ENCODE results near the gene DAZL.

Gene DAZL

DNA sequence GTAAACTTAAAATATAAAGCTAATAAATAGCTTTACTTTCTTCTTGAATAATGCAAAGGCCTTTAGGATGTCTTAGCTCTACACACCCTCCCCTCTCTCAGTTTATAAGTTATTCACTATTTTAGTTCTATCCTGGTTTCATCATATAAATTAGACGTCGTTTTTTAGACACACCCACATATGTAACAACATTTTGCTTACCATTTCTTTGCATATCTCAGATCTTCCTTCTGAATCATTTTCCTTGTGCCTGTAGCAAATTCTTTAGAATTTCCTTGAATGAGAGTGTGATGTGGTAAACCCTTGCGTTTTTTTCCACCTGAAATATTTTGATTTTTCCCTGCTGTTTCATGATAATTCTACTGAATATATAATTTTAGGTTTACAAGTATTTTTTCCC, 2.5 kb upstream of the DAZL start:
- no peaks in the 10 kb centered on the region for H3K4me1 Mint-ChIP-seq (ENCODE audit: low read depth)
- no peak overlapping the region for H3K27ac Mint-ChIP-seq
- intact Hi-C loops (cut with micrococcal nuclease): loop anchor here (10.0 kb wide), 1 partner anchor 277 kb away; the partner anchor contains the start of gene PLCL2
- peaks cover 9% of the 10 kb centered on the region for H3K9me3 Mint-ChIP-seq
- no peak overlapping the region for H3K4me3 Mint-ChIP-seq
- no peaks in the 10 kb centered on the region for H3K27me3 Mint-ChIP-seq
- H3K36me3 Mint-ChIP-seq (ENCODE audit: low read depth): no peaks in the 10 kb centered on the region

DNA sequence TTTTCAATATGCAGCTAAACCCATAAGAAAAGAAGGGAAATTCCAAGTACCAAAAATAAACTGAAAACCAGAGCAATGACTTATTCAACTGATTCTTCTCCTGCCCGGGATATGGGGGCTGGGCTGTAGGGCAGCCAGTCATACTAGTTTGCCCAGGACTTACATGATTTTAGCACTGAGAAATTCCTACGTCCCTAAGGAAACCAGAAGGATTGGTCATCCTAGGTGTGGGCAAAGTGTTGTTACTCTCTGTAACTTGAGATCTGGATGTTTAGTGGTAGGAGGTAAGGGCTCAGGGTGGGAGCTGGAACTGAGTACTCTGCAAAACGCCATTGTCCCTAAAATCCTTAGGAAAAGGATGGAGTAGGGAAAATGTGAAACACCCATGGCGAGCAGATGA, 1.2 kb upstream of the DAZL start:
- Mint-ChIP-seq H3K4me3 (no peak overlapping the region), H3K9me3 (peaks cover 9% of the 10 kb centered on the region), H3K27me3 (peaks cover 1% of the 10 kb centered on the region), H3K27ac (no peak overlapping the region), H3K36me3 (ENCODE audit: low read depth) (no peaks in the 10 kb centered on the region), H3K4me1 (ENCODE audit: low read depth) (no peaks in the 10 kb centered on the region)
- intact Hi-C loops (cut with micrococcal nuclease): loop anchor here (10.0 kb wide), 1 partner anchor 278 kb away; the partner anchor contains the start of gene PLCL2

DNA sequence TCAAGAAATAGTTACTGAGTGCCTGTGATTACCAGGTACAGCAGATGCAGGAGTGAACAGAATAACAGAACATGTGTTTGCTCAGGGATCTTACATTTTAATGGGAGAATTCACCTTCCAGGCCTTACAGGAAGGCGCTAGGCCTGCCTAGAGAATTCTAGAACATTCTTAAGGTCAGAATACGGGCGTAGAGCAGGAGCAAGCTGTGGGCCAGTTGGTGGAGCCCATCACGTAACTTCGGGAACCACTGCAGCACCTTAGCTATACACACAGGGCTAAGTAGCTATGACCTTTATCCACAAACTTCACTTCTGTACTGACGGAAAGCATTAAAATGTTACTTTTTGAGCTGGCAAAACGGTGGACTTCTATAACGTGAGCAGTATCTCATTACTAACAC, 743 bp upstream of the DAZL start:
- Mint-ChIP-seq H3K27me3 (peaks cover 3% of the 10 kb centered on the region), H3K4me1 (ENCODE audit: low read depth) (no peaks in the 10 kb centered on the region), H3K27ac (no peak overlapping the region), H3K4me3 (no peak overlapping the region), H3K36me3 (ENCODE audit: low read depth) (no peaks in the 10 kb centered on the region), H3K9me3 (peaks cover 9% of the 10 kb centered on the region)
- intact Hi-C loops (cut with micrococcal nuclease): loop anchor here (10.0 kb wide), 1 partner anchor 279 kb away; the partner anchor contains the start of gene PLCL2

DNA sequence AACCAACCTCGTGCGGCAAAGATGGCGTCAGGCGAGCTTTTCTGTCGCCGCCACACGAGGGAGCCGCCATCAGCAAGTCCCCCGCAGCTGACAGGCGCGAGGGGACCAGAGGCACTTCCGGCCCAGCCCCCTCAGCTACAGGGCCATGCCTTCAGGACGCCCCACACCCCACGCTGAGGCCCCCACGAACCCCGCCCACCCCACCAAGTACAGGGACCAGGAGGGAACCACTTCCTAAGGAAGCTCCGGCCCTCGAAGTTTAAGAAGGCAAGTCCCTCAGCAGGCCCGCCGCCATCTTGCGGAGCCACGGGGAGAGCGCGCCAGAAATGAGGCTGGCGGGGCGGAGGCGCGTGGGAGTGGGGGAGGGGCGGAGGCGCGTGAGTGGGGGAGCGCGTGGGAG, 790 bp downstream of the DAZL start:
- H3K9me3 Mint-ChIP-seq: peaks cover 9% of the 10 kb centered on the region
- intact Hi-C loops (cut with micrococcal nuclease): loop anchor here (5.0 to 10.0 kb wide), 2 partner anchors 280 to 808 kb away; partner anchors contain the start of gene PLCL2
- H3K36me3 Mint-ChIP-seq (ENCODE audit: low read depth): no peaks in the 10 kb centered on the region
- peaks cover 7% of the 10 kb centered on the region for H3K27me3 Mint-ChIP-seq
- H3K4me1 Mint-ChIP-seq (ENCODE audit: low read depth): no peaks in the 10 kb centered on the region
- H3K4me3 Mint-ChIP-seq: no peak overlapping the region
- H3K27ac Mint-ChIP-seq: no peak overlapping the region

DNA sequence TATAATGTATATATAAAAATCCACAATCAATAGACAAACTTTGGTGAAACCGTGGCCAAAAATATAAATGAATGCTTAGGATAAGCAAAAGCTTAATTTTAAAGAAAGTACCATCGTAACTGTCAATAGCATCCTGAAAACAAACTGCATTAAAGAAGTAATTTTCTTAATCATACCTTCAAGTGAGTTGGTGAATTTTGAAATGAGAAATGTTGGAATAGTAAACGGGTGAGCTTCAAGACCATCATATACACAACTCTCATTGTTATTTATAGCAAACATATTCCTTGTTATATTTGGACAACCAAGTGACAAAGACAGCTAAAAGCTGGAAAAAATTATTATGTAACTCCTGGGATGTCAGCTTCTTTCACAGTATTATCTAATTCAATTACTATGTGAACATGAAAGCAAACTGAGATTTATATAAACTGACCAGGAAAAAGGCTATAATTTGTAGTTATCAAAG, 3.7 kb downstream of the DAZL start:
- intact Hi-C loops (cut with micrococcal nuclease): loop anchor here (1.0 to 10.0 kb wide), 4 partner anchors 227 to 811 kb away; partner anchors contain the start of gene PLCL2
- peaks cover 7% of the 10 kb centered on the region for H3K27me3 Mint-ChIP-seq
- H3K4me3 Mint-ChIP-seq: no peak overlapping the region
- H3K36me3 Mint-ChIP-seq (ENCODE audit: low read depth): no peaks in the 10 kb centered on the region
- no peaks in the 10 kb centered on the region for H3K4me1 Mint-ChIP-seq (ENCODE audit: low read depth)
- no peak overlapping the region for H3K27ac Mint-ChIP-seq
- H3K9me3 Mint-ChIP-seq: peaks cover 9% of the 10 kb centered on the region

DNA sequence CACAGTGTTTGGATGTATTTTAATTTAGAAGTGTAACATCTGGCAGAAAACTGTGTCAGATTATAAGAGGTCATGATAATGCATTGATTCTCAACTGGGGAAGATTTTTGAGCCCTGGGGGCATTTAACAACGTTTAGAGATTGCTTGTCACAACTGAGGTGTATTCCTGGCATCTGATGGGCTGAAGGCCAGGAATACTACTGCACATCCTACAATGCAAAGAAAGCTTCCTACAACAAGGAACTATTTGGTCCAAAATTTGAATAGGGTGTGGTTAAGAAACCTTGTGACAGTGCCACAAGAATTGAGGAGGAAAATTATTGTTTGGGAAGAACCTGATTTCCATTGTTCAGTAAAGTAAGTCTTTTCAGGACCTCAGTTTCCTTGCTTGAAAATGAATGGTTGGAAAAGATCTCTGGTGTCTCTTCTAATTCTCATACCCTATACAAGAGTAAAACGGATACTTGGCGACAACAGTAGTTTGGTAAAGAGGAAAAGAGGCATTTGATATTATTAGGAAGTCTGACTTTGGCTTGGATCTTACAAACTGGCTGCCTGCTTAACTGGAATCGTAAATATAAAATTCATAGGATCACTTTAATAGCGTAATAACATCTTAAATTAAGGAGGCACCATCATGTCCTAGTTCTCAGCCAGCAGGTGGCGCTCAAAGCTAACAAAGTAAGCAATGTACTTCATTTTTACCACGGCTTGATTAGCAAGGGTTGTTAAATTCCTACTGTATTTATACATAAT, 4.3 kb downstream of the DAZL start:
- no peaks in the 10 kb centered on the region for H3K4me1 Mint-ChIP-seq (ENCODE audit: low read depth)
- no peak overlapping the region for H3K4me3 Mint-ChIP-seq
- peaks cover 9% of the 10 kb centered on the region for H3K9me3 Mint-ChIP-seq
- H3K27ac Mint-ChIP-seq: no peak overlapping the region
- intact Hi-C loops (cut with micrococcal nuclease): loop anchor here (1.0 to 10.0 kb wide), 4 partner anchors 228 to 811 kb away; partner anchors contain the start of gene PLCL2
- H3K36me3 Mint-ChIP-seq (ENCODE audit: low read depth): no peaks in the 10 kb centered on the region
- H3K27me3 Mint-ChIP-seq: peaks cover 7% of the 10 kb centered on the region

DNA sequence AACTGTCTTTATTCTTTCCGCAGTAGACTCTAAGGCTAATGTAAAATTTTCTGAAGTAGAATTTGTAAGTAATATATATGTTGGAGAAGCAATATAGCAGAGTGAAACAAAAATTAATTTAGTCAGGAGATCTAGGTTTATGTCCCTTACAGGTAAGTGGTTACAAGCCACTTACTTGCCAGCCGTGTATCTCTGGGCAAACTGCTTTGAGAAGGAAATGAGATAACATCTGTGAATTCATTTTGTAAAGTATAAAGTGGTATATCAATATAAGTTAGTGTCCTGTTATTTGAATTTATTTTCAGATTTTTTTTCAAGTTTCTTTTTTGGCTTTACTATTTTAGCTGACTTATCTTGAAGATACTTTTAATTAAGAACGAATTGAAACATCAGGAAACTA, 5.5 kb downstream of the DAZL start:
- H3K4me3 Mint-ChIP-seq: no peak overlapping the region
- no peak overlapping the region for H3K27ac Mint-ChIP-seq
- no peaks in the 10 kb centered on the region for H3K4me1 Mint-ChIP-seq (ENCODE audit: low read depth)
- intact Hi-C loops (cut with micrococcal nuclease): loop anchor here (2.0 to 10.0 kb wide), 3 partner anchors 229 to 813 kb away; partner anchors contain the start of gene PLCL2
- no peaks in the 10 kb centered on the region for H3K36me3 Mint-ChIP-seq (ENCODE audit: low read depth)
- H3K27me3 Mint-ChIP-seq: peaks cover 7% of the 10 kb centered on the region
- peaks cover under 1% of the 10 kb centered on the region for H3K9me3 Mint-ChIP-seq

DNA sequence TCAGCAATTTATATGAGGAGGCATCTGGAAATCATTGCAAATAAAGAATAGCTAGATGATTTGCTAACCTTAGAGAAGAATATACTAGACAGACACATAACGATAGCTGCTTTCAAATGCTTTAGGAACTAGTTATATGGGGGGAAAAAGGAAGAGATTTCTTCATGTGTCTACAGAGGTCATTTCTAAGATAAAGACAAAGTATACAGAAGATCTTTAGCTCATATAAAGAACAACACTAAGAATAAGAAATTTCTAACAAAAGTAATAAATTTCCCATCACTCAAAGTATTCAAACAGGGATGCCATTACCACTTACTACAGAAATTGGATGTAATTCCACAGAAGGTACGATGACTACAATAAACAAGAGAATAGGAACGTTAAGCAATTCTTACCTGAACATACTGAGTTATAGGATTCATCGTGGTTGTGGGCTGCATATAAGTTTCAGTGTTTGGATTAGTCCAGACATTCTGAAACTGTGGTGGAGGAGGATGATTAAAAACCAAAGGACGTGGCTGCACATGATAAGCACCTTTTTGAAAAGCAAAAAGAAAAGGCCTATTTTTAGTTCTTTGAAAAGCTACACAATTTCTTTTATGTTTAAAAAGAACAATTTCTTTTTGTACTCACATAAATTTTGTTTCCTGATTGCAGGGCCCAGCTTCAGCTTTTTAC, 8.7 kb downstream of the DAZL start:
- no peak overlapping the region for H3K4me3 Mint-ChIP-seq
- no peak overlapping the region for H3K27ac Mint-ChIP-seq

DNA sequence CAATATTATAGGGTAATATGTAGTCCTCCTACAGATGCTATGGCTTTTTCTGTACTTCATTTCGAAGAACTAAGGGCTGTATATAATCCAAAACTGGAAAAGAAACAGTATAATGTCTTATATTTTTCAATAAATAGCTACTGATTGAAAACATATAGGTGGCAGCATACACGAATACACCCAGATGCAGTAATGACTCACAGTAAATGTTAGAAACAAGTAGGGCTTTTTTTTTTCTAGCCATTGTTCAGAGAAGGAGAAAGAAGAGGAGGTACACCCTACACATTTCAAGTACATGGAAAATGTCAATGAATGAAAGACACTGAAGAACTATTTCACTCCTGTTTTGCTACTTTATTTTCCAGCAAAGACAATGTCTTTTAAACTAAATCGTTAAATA, 9.4 kb downstream of the DAZL start:
- H3K27me3 Mint-ChIP-seq: peaks cover 4% of the 10 kb centered on the region
- no peaks in the 10 kb centered on the region for H3K4me1 Mint-ChIP-seq (ENCODE audit: low read depth)
- intact Hi-C loops (cut with micrococcal nuclease): no loop called here
- H3K9me3 Mint-ChIP-seq: no peaks in the 10 kb centered on the region
- no peak overlapping the region for H3K4me3 Mint-ChIP-seq
- no peak overlapping the region for H3K27ac Mint-ChIP-seq
- no peaks in the 10 kb centered on the region for H3K36me3 Mint-ChIP-seq (ENCODE audit: low read depth)

More for the DNA sequence above, 8.7 kb downstream of the DAZL start:
- intact Hi-C loops (cut with micrococcal nuclease): no loop called here
- H3K27me3 Mint-ChIP-seq: peaks cover 5% of the 10 kb centered on the region
- H3K4me1 Mint-ChIP-seq (ENCODE audit: low read depth): no peaks in the 10 kb centered on the region
- H3K9me3 Mint-ChIP-seq: no peaks in the 10 kb centered on the region
- H3K36me3 Mint-ChIP-seq (ENCODE audit: low read depth): no peaks in the 10 kb centered on the region

DNA sequence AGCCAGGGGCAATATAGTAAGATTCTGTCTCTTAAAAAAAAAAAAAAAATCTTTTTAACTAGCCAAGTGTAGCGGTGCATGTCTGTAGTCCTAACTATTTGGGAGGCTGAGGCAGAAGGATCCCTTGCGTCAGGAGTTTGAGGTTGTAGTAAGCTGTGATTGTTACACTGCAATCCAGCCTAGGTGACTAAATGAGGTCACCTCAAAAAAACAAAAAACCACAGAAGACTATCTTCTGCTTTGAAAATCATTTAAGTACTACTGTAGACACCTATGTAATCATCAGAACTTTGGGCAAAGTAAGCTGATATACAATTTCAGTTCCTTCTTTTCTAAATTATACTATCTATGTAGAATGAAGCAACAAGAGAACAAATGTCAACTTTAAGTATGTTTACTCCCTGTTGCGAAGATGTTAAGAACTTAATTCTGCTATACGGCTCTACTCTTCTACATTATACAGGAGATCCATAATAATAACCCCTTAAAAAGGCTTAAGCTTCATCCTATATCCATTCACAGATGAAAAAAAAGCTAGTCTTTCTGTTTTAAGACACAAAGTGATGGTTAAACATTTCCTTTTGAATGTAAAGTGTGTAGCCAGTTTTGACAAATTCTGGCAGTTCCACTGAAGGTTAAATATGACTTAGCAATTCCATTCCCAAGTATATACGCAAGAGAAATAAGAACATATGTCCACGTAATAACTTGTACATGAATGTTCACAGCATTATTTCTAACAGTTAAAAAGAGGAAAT, 15.2 kb downstream of the DAZL start:
- no peak overlapping the region for H3K4me3 Mint-ChIP-seq
- no peak overlapping the region for H3K27ac Mint-ChIP-seq
- H3K36me3 Mint-ChIP-seq (ENCODE audit: low read depth): no peaks in the 10 kb centered on the region
- H3K27me3 Mint-ChIP-seq: peaks cover 2% of the 10 kb centered on the region
- H3K9me3 Mint-ChIP-seq: no peaks in the 10 kb centered on the region
- no peaks in the 10 kb centered on the region for H3K4me1 Mint-ChIP-seq (ENCODE audit: low read depth)
- intact Hi-C loops (cut with micrococcal nuclease): no loop called here

DNA sequence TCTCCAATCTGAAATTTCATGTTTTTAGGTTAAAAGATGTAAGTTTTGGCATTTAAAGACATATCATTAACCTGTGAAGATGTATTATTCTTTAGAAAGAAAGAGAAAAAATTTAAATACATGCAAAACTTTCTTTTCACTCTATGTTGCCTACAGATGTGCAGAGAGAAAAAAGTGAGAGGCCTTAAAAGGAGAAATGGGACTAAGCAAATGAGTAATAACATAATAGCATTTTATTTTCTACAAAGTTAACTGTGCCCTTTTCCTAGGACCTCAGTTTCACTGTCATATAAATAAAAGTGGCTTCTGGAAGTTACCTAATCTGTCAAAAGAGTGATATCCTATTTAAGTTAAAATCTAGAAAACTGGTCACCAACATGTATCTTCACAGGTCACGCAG, 16.1 kb downstream of the DAZL start:
- H3K9me3 Mint-ChIP-seq: no peaks in the 10 kb centered on the region
- no peaks in the 10 kb centered on the region for H3K4me1 Mint-ChIP-seq (ENCODE audit: low read depth)
- intact Hi-C loops (cut with micrococcal nuclease): no loop called here

DNA sequence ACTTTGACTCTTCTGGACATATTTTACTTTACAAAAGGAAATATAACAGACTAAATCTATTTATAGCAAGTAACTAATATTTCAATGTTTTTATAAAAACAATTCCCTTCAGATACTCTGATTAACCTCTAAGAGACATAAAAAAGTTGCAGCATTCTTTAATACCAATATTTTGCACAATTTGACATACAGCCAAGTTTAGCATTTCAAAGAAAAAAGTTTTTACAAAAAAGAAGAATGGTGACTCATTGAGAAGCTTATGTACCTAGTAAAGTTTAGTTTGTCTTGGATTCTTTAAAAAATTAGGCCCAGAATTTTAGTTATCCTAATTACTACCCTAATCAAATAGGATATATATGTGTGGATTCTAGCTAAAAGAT, 17.6 kb downstream of the DAZL start:
- no peak overlapping the region for H3K4me3 Mint-ChIP-seq
- H3K4me1 Mint-ChIP-seq (ENCODE audit: low read depth): no peaks in the 10 kb centered on the region
- intact Hi-C loops (cut with micrococcal nuclease): no loop called here
- peaks cover 2% of the 10 kb centered on the region for H3K27me3 Mint-ChIP-seq
- H3K9me3 Mint-ChIP-seq: no peaks in the 10 kb centered on the region
- H3K27ac Mint-ChIP-seq: no peak overlapping the region
- no peaks in the 10 kb centered on the region for H3K36me3 Mint-ChIP-seq (ENCODE audit: low read depth)

More for the DNA sequence above, 16.1 kb downstream of the DAZL start:
- Mint-ChIP-seq H3K4me3 (no peak overlapping the region), H3K27me3 (peaks cover 2% of the 10 kb centered on the region), H3K27ac (no peak overlapping the region), H3K36me3 (ENCODE audit: low read depth) (no peaks in the 10 kb centered on the region)

DNA sequence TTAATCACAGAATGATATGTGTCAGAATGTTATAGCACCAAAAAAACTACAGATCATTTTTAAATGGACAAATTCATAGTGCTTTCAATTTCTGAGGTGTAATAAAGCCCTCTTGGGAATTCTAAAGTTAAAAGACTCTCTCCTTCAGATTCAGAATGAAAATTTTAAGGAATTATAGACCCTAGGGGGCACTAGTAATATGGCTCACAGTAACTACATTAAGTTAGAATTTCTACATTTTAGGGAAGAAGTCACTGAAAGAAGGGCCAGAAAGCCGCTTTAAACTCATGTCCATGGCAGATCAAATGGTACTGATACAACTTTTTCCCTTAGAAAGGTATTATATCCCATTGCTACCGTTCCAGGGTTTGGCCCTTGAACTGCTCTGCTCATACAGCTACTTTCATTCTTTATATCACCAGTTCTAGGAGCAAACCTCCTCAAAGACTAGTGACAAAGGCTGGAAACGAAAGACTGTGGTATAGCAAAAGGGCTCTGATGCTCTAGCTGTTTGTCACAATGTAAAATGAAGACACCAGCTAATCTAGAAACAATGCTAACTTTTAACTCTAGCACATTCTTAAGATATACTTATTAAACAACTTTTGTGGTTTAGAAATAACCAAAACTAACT, 18.1 kb downstream of the DAZL start:
- no peak overlapping the region for H3K4me3 Mint-ChIP-seq
- peaks cover 2% of the 10 kb centered on the region for H3K27me3 Mint-ChIP-seq
- H3K9me3 Mint-ChIP-seq: no peaks in the 10 kb centered on the region
- H3K4me1 Mint-ChIP-seq (ENCODE audit: low read depth): no peaks in the 10 kb centered on the region
- H3K36me3 Mint-ChIP-seq (ENCODE audit: low read depth): no peaks in the 10 kb centered on the region
- H3K27ac Mint-ChIP-seq: no peak overlapping the region
- intact Hi-C loops (cut with micrococcal nuclease): no loop called here
